Erythroblast (primary cell): ENCODE results near the gene ARL6IP4.

Source experiments
- GATA1 ChIP-seq: IDR thresholded peaks from 2 replicates; pipeline ENCODE4 v1.6.1; 2011; ENCODE audit warnings: low read depth, mild to moderate bottlenecking, control low read depth, low read length, moderate library complexity
- POLR2A ChIP-seq: IDR thresholded peaks from 2 replicates; pipeline ENCODE4 v1.6.1; 2011; ENCODE audit warnings: mild to moderate bottlenecking, low read length

DNA sequence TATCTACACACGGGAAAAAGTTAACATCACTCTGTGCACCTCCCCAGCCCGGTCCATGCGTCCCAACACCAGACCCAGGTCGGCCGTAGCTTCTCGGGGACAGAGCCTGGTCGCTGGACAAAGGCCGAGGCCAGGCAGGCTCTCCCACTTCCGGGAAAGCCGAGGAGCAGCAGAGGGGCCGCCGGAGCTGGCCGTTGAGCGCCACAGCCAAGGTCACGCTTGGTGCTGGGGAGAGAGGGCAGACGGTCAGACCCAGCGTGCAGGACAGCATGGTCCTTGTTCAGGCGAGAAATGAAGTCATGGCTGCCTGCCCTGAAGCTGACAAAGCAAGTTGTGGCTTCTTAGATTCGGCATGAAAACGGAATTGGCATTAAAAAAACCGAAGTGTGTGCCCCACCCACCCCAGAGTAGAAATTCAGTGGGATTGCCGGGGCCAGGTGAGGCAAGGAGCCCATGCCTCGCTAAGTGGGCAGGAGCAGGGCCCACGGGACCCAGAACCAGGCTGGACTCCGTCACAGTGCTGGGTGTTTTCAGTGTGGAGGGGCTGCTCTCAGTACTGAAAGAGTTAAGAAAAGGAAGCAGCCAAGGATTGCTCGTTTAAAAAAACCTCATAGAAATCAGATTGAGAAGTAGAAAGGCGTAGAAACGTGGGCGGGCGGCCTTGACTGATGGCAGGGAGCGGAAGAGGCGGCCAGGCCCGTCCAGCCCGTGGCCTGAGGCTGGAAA lies 4.3 kb downstream of the ARL6IP4 start:
- TF ChIP-seq POLR2A, result no peak
- TF ChIP-seq GATA1, result no peak
